Endothelial cell of umbilical vein (primary cell): ENCODE measurements around the gene ANGPT4. TPM values are rescaled to one million over a fixed set of nuclear protein-coding genes. Genes with fewer than 3 reads are reported as not detected.

Source experiments
- BruUV-seq: library from RNA; stranded (reverse); fragments of 400-500 nt; replicated peaks from 2 replicates; lab custom pipeline; 2021; lab: Mats Ljungman, UMichigan
- CTCF ChIA-PET: fragments of 300-600, 350-600 bp; sonication (Branson Sonifier 250); formaldehyde crosslinking; loops from one replicate; lab custom pipeline; 2021; ENCODE audit warnings: antibody characterized with exemption, inconsistent platforms; lab: Charles Lee
- POLR2A ChIA-PET: fragments of 300-600, 350-600 bp; sonication (Branson Sonifier 250); formaldehyde crosslinking; loops from one replicate; lab custom pipeline; 2021; ENCODE audit warnings: antibody characterized with exemption, inconsistent platforms; lab: Charles Lee
- DNase-seq: peaks from one replicate; pipeline ENCODE4 v3.0.0-alpha.2; 2011; ENCODE audit warnings: low read depth, low spot score
- FAIRE-seq: peaks from 2 replicates; lab custom pipeline; 2011; peaks lifted over from hg19 to GRCh38; lab: Jason Lieb, UNC
- H2AFZ ChIP-seq: 2 replicates; pipeline ENCODE4 v1.6.0; 2012; ENCODE audit warnings: low read depth, low read length, control low read depth, inconsistent platforms
- H3K27ac ChIP-seq: 2 replicates; pipeline ENCODE4 v1.5.1; 2011; ENCODE audit warnings: low read depth, mild to moderate bottlenecking, control low read depth, low read length, moderate library complexity; ENCODE audit not compliant: insufficient read depth
- H3K27me3 ChIP-seq, 2 experiments: 2 replicates each; pipeline versions ENCODE4 v1.6.0 to v1.6.1; 2011; ENCODE audit warnings: low read length in 2 of 2, mixed read lengths in 1 of 2; ENCODE audit not compliant: control insufficient read depth in 2 of 2, insufficient read depth in 2 of 2
- H3K36me3 ChIP-seq, 2 experiments: 2 replicates in 1 of 2; 3 replicates in 1 of 2; pipeline ENCODE4 v1.5.1; 2011; ENCODE audit warnings: low read length in 2 of 2, mild to moderate bottlenecking in 1 of 2, moderate library complexity in 1 of 2; ENCODE audit not compliant: control insufficient read depth in 2 of 2, insufficient read depth in 2 of 2; ENCODE audit errors: extremely low read depth in 1 of 2
- H3K4me1 ChIP-seq: 3 replicates; pipeline ENCODE4 v1.5.1; 2011; ENCODE audit warnings: mild to moderate bottlenecking, low read length; ENCODE audit not compliant: control insufficient read depth, insufficient read depth; ENCODE audit errors: extremely low read depth
- H3K4me2 ChIP-seq: 2 replicates; pipeline ENCODE4 v1.6.1; 2011; ENCODE audit warnings: low read length, control low read depth, mixed read lengths; ENCODE audit not compliant: insufficient read depth
- H3K4me3 ChIP-seq, 3 experiments: fragments of 200-600 bp in 1 of 3; sonication (generic), shearing (Covaris generic) in 1 of 3; replicated peaks in 1 of 3; 2 replicates each; pipeline ENCODE4 v1.5.1; 2011 to 2016; ENCODE audit warnings: control low read depth in 3 of 3, low read length in 3 of 3, mild to moderate bottlenecking in 2 of 3, inconsistent platforms in 1 of 3, low read depth in 1 of 3, moderate library complexity in 1 of 3; ENCODE audit not compliant: insufficient read depth in 1 of 3
- H3K79me2 ChIP-seq: 2 replicates; pipeline ENCODE4 v1.6.0; 2012; ENCODE audit warnings: low read length, inconsistent platforms; ENCODE audit not compliant: control insufficient read depth, insufficient read depth
- H3K9ac ChIP-seq: replicated peaks from 2 replicates; pipeline ENCODE3; 2011; ENCODE audit warnings: low read length, control low read depth; ENCODE audit not compliant: insufficient read depth; ENCODE audit errors: extremely low read depth
- H3K9me1 ChIP-seq: replicated peaks from 3 replicates; pipeline ENCODE4 v1.6.0; 2011; ENCODE audit warnings: mild to moderate bottlenecking, low read length; ENCODE audit not compliant: control insufficient read depth, insufficient read depth; ENCODE audit errors: extremely low read depth
- H3K9me3 ChIP-seq: replicated peaks from 2 replicates; pipeline ENCODE4 v1.5.1; 2012; ENCODE audit warnings: low read length, inconsistent platforms; ENCODE audit not compliant: control insufficient read depth, insufficient read depth
- H4K20me1 ChIP-seq: replicated peaks from 2 replicates; pipeline ENCODE3; 2011; ENCODE audit warnings: mild to moderate bottlenecking, low read length; ENCODE audit not compliant: control insufficient read depth, insufficient read depth; ENCODE audit errors: extremely low read depth
- CTCF ChIP-seq, 2 donors: IDR thresholded peaks; 1 replicate in 1 of 2; 2 replicates in 1 of 2; pipeline ENCODE4 v1.5.1; 2011; ENCODE audit warnings: low read length in 2 of 2, mild to moderate bottlenecking in 2 of 2, moderate library complexity in 2 of 2, control low read depth in 1 of 2, inconsistent platforms in 1 of 2, low read depth in 1 of 2; ENCODE audit not compliant: insufficient read depth in 1 of 2; ENCODE audit errors: extremely low read depth in 1 of 2
- MAX ChIP-seq: IDR thresholded peaks from 2 replicates; pipeline ENCODE4 v1.6.1; 2011; ENCODE audit not compliant: insufficient read depth, insufficient read length
- POLR2AphosphoS5 ChIP-seq: IDR thresholded peaks from 2 replicates; pipeline ENCODE4 v1.6.1; 2012; ENCODE audit warnings: low read depth, mild to moderate bottlenecking, control low read depth, low read length, moderate library complexity; ENCODE audit not compliant: insufficient read depth
- dilution Hi-C: fragments of 300-500 bp; cut with MboI; formaldehyde crosslinking; loops from one replicate; pipeline ENCODE4 v1.15.0; 2019; ENCODE audit warnings: low sequenced_read_pairs; ENCODE audit not compliant: extremely low pct_ligation_motif_present
- intact Hi-C: fragments of 100-400 bp; cut with micrococcal nuclease; formaldehyde crosslinking; loops from one replicate; pipeline ENCODE4 v1.10.0; 2022
- polyA plus RNA-seq, 4 experiments: library from polyadenylated mRNA; depleted of rRNA in 3 of 4; stranded (reverse) in 3 of 4; unstranded in 1 of 4; fragments of >200 nt; gene quantifications; 2 replicates each; pipeline versions ENCODE4 v1.2.1 to v1.2.3, GENCODE V29; 2011 to 2012; ENCODE audit warnings: missing spikeins in 1 of 4
- total RNA-seq: library from RNA; stranded (reverse); gene quantifications from 2 replicates; pipeline ENCODE4 v1.2.3, GENCODE V29; 2021

Gene ANGPT4
- total and polyA plus RNA-seq, 2 donors (not counting 3 experiments of a cell fraction or from before 2014, with no cell fraction given), result not detected

- Histone ChIP-seq H3K9me3 (no peaks in the 10 kb centered on the region), H4K20me1 (no peaks in the 10 kb centered on the region), H3K4me2 (no peak overlapping the region), H3K4me3 (no peak overlapping the region), H3K36me3 (no peaks in the 10 kb centered on the region), H3K4me1 (no peaks in the 10 kb centered on the region), H3K79me2 (no peaks in the 10 kb centered on the region), H3K9ac (no peak overlapping the region), H3K9me1 (no peaks in the 10 kb centered on the region), H2AFZ (no peak overlapping the region), H3K27ac (no peak overlapping the region), H3K27me3 (no peaks in the 10 kb centered on the region)
- ChIA-PET POLR2A (interaction anchor here (0.6 kb wide), 1 partner anchor 140 kb away, joined by 3 read pairs; no protein-coding TSS in a partner anchor), CTCF (interaction anchor here (0.7 to 6.9 kb wide), 26 partner anchors 9 to 820 kb away, joined by 3 to 441 read pairs (median 3); no protein-coding TSS in a partner anchor)
- dilution Hi-C loops (no loop called here), intact Hi-C loops (loop anchor here (1.0 to 10.0 kb wide), 3 partner anchors 140 to 258 kb away; partner anchors contain the start of gene TMEM74B)
- no peak for TF ChIP-seq MAX
- no peak for TF ChIP-seq POLR2AphosphoS5
- peak; percentile 93 to 96 for TF ChIP-seq CTCF (IDR thresholded peaks at IDR 0.05; ENCODE audit: extremely low read depth in 1 of 2, insufficient read depth in 1 of 2, low read depth in 1 of 2, low read length in 2 of 2)
- BruUV-seq, result no TSS peak
- DNase-seq (peak; percentile 62), FAIRE-seq (peak; percentile 79)
Measured at GRCh38 chr20:956330-956951, 40.3 kb upstream of the ANGPT4 start.
